Osteoblast (primary cell): ENCODE data around the gene GBP7. TPM values are rescaled to one million over a fixed set of nuclear protein-coding genes. Genes with fewer than 3 reads are reported as not detected.

Source experiments
- DNase-seq: peaks from one replicate; pipeline ENCODE4 v3.0.0; 2011; ENCODE audit warnings: low spot score, mixed read lengths; ENCODE audit not compliant: insufficient read length; ENCODE audit errors: missing footprints
- H2AFZ ChIP-seq: 2 replicates; pipeline ENCODE4 v1.6.0; 2011; ENCODE audit warnings: mild to moderate bottlenecking, low read length
- H3K27ac ChIP-seq: 2 replicates; pipeline ENCODE4 v1.5.1; 2011; ENCODE audit warnings: mild to moderate bottlenecking, low read depth, low read length, moderate library complexity
- H3K27me3 ChIP-seq: 2 replicates; pipeline ENCODE4 v1.6.0; 2012; ENCODE audit warnings: mild to moderate bottlenecking, control low read depth, inconsistent platforms, low read length, moderate library complexity; ENCODE audit not compliant: insufficient read depth
- H3K36me3 ChIP-seq: 2 replicates; pipeline ENCODE4 v1.5.1; 2011; ENCODE audit warnings: mild to moderate bottlenecking, low read length, control low read depth, moderate library complexity; ENCODE audit not compliant: insufficient read depth
- H3K4me1 ChIP-seq: 2 replicates; pipeline ENCODE4 v1.5.1; 2011; ENCODE audit warnings: mild to moderate bottlenecking, low read length, control low read depth, moderate library complexity; ENCODE audit not compliant: insufficient read depth
- H3K4me2 ChIP-seq: 2 replicates; pipeline ENCODE4 v1.6.0; 2011; ENCODE audit warnings: mild to moderate bottlenecking, low read length; ENCODE audit not compliant: insufficient read depth
- H3K4me3 ChIP-seq: fragments of 200-600 bp; sonication (generic); 3 replicates; pipeline ENCODE4 v1.5.1; 2012; ENCODE audit warnings: mild to moderate bottlenecking, low read length, inconsistent platforms; ENCODE audit not compliant: insufficient read depth
- H3K79me2 ChIP-seq: 2 replicates; pipeline ENCODE4 v1.6.0; 2012; ENCODE audit warnings: mild to moderate bottlenecking, low read length, control low read depth, inconsistent platforms; ENCODE audit not compliant: insufficient read depth
- H3K9me3 ChIP-seq: 2 replicates; pipeline ENCODE4 v1.5.1; 2011; ENCODE audit warnings: low read depth, low read length, control low read depth
- H4K20me1 ChIP-seq: 2 replicates; pipeline ENCODE4 v1.6.0; 2012; ENCODE audit warnings: mild to moderate bottlenecking, low read length, control low read depth; ENCODE audit not compliant: insufficient read depth
- CTCF ChIP-seq: IDR thresholded peaks from 2 replicates; pipeline ENCODE4 v1.5.1; 2011; ENCODE audit warnings: mild to moderate bottlenecking, low read depth, low read length, moderate library complexity; ENCODE audit errors: extremely low read depth
- total RNA-seq: library from RNA; depleted of rRNA; stranded (reverse); fragments of >200 nt; gene quantifications from 2 replicates; pipeline ENCODE4 v1.2.3, GENCODE V29; 2012

GBP7 gene
- total RNA-seq, 1 donor = not detected

GRCh38 chr1:89149229-89149628, 26.6 kb downstream of the GBP7 start:
- peak; percentile 66 for DNase-seq
- no peak overlapping the region for H3K27ac ChIP-seq
- no peaks in the 10 kb centered on the region for H3K27me3 ChIP-seq
- no peaks in the 10 kb centered on the region for H4K20me1 ChIP-seq
- no peak overlapping the region for H3K4me3 ChIP-seq
- H3K4me1 ChIP-seq = no peaks in the 10 kb centered on the region
- no peak overlapping the region for H2AFZ ChIP-seq
- no peaks in the 10 kb centered on the region for H3K36me3 ChIP-seq
- TF ChIP-seq CTCF = peak; percentile 38
- H3K9me3 ChIP-seq = no peaks in the 10 kb centered on the region
- no peak overlapping the region for H3K4me2 ChIP-seq
- H3K79me2 ChIP-seq = no peaks in the 10 kb centered on the region

- Histone ChIP-seq H3K27me3 (no peaks in the 10 kb centered on the region), H3K36me3 (no peaks in the 10 kb centered on the region), H3K79me2 (no peaks in the 10 kb centered on the region), H2AFZ (no peak overlapping the region), H3K4me2 (no peak overlapping the region), H3K27ac (no peak overlapping the region), H3K4me3 (no peak overlapping the region), H3K4me1 (no peaks in the 10 kb centered on the region), H4K20me1 (no peaks in the 10 kb centered on the region), H3K9me3 (no peaks in the 10 kb centered on the region)
- no peak for DNase-seq
- no peak for TF ChIP-seq CTCF
Observed at GRCh38 chr1:89147678-89148658, 27.8 kb downstream of the GBP7 start.

- no peaks in the 10 kb centered on the region for H4K20me1 ChIP-seq
- no peak overlapping the region for H3K4me2 ChIP-seq
- no peaks in the 10 kb centered on the region for H3K79me2 ChIP-seq
- no peaks in the 10 kb centered on the region for H3K36me3 ChIP-seq
- no peak for TF ChIP-seq CTCF
- no peaks in the 10 kb centered on the region for H3K9me3 ChIP-seq
- no peaks in the 10 kb centered on the region for H3K27me3 ChIP-seq
- DNase-seq = no peak
- no peak overlapping the region for H2AFZ ChIP-seq
- no peak overlapping the region for H3K4me3 ChIP-seq
- H3K4me1 ChIP-seq = no peaks in the 10 kb centered on the region
- no peak overlapping the region for H3K27ac ChIP-seq
Observed at GRCh38 chr1:89146721-89147120, 29.1 kb downstream of the GBP7 start.

- no peak for TF ChIP-seq CTCF
- H3K4me3 ChIP-seq = no peak overlapping the region
- H3K4me1 ChIP-seq = no peaks in the 10 kb centered on the region
- no peaks in the 10 kb centered on the region for H3K79me2 ChIP-seq
- H3K36me3 ChIP-seq = no peaks in the 10 kb centered on the region
- no peak for DNase-seq
- H4K20me1 ChIP-seq = no peaks in the 10 kb centered on the region
- no peak overlapping the region for H3K4me2 ChIP-seq
- H2AFZ ChIP-seq = no peak overlapping the region
- no peaks in the 10 kb centered on the region for H3K9me3 ChIP-seq
- no peaks in the 10 kb centered on the region for H3K27me3 ChIP-seq
- no peak overlapping the region for H3K27ac ChIP-seq
Observed at GRCh38 chr1:89143484-89143883, 32.3 kb downstream of the GBP7 start.
